B cell (primary cell): ENCODE results near the gene AOC3. TPM values are rescaled to one million over a fixed set of nuclear protein-coding genes. Genes with fewer than 3 reads are reported as not detected.

Source experiments
- ATAC-seq: fragments of 200-7000 bp; cut with Tn5 transposase; one replicate; pipeline ENCODE4 v1.10.0; 2021; ENCODE audit warnings: low read depth, mild to moderate bottlenecking, moderate number of reproducible peaks, moderate library complexity
- CTCF ChIA-PET: fragments of 350-600 bp; sonication (Branson Sonifier 250); formaldehyde crosslinking; loops from one replicate; lab custom pipeline; 2021; ENCODE audit warnings: antibody characterized with exemption, inconsistent platforms; lab: Charles Lee
- POLR2A ChIA-PET: fragments of 350-600 bp; sonication (Branson Sonifier 250); formaldehyde crosslinking; loops from one replicate; lab custom pipeline; 2021; ENCODE audit warnings: antibody characterized with exemption; lab: Charles Lee
- DNase-seq: peaks from one replicate; pipeline ENCODE4 v3.0.0; 2013
- H2AFZ ChIP-seq: 2 replicates; pipeline ENCODE4 v1.6.1; 2012; ENCODE audit warnings: mild to moderate bottlenecking, low read depth, low read length; ENCODE audit not compliant: insufficient read depth, poor library complexity, severe bottlenecking
- H3K27ac ChIP-seq, 2 donors: 1 replicate in 1 of 2; 2 replicates in 1 of 2; pipeline ENCODE4 v1.5.1; 2012 to 2013; ENCODE audit warnings: low read length in 2 of 2, mild to moderate bottlenecking in 2 of 2, moderate library complexity in 1 of 2
- H3K27me3 ChIP-seq, 4 experiments: fragments of 200-600 bp in 1 of 4; sonication (generic) in 1 of 4; replicated peaks in 1 of 4; 1 replicate in 2 of 4; 2 replicates in 2 of 4; pipeline versions ENCODE4 v1.6.1 to v1.7.0; 2013 to 2016; ENCODE audit warnings: low read length in 3 of 4, mild to moderate bottlenecking in 2 of 4, mixed read lengths in 1 of 4, moderate library complexity in 1 of 4; ENCODE audit not compliant: insufficient read depth in 4 of 4, control insufficient read depth in 3 of 4; ENCODE audit errors: control extremely low read depth in 1 of 4
- H3K36me3 ChIP-seq, 2 experiments: replicated peaks in 1 of 2; 1 replicate in 1 of 2; 2 replicates in 1 of 2; pipeline versions ENCODE4 v1.6.1 to v1.7.1; 2013; ENCODE audit warnings: low read length in 1 of 2; ENCODE audit not compliant: insufficient read depth in 2 of 2, control insufficient read depth in 1 of 2; ENCODE audit errors: control extremely low read depth in 1 of 2, extremely low read depth in 1 of 2
- H3K4me1 ChIP-seq, 2 donors: fragments of 200-600 bp in 1 of 2; sonication (generic) in 1 of 2; 1 replicate in 1 of 2; 2 replicates in 1 of 2; pipeline versions ENCODE4 v1.5.1 to v1.6.1; 2013 to 2017; ENCODE audit warnings: low read length in 2 of 2; ENCODE audit not compliant: control insufficient read depth in 2 of 2, insufficient read depth in 2 of 2
- H3K4me2 ChIP-seq: replicated peaks from 2 replicates; pipeline ENCODE3; 2012; ENCODE audit warnings: mild to moderate bottlenecking, low read depth, low read length; ENCODE audit not compliant: poor library complexity, severe bottlenecking
- H3K4me3 ChIP-seq, 5 experiments: fragments of 200-600 bp in 1 of 5; sonication (generic) in 1 of 5; 1 replicate in 3 of 5; 2 replicates in 2 of 5; pipeline versions ENCODE4 v1.5.1 to v1.7.0; 2011 to 2016; ENCODE audit warnings: low read length in 4 of 5, mild to moderate bottlenecking in 4 of 5, low read depth in 2 of 5, control low read depth in 1 of 5, moderate library complexity in 1 of 5; ENCODE audit not compliant: insufficient read depth in 1 of 5; ENCODE audit errors: control extremely low read depth in 1 of 5, extremely low read depth in 1 of 5
- H3K79me2 ChIP-seq: fragments of 200-600 bp; sonication (generic); one replicate; pipeline ENCODE4 v1.6.0; 2016; ENCODE audit warnings: low read length; ENCODE audit not compliant: control insufficient read depth, insufficient read depth
- H3K9ac ChIP-seq: fragments of 200-600 bp; sonication (generic); 2 replicates; pipeline ENCODE4 v1.6.1; 2017; ENCODE audit warnings: mild to moderate bottlenecking, low read length, moderate library complexity
- H3K9me3 ChIP-seq, 3 donors: one replicate each; pipeline versions ENCODE4 v1.6.1 to v1.7.1; 2013; ENCODE audit warnings: low read length in 2 of 3; ENCODE audit not compliant: control insufficient read depth in 2 of 3, insufficient read depth in 1 of 3; ENCODE audit errors: control extremely low read depth in 1 of 3
- H4K20me1 ChIP-seq: 2 replicates; pipeline ENCODE4 v1.6.0; 2012; ENCODE audit warnings: mild to moderate bottlenecking, low read length; ENCODE audit not compliant: insufficient read depth, control insufficient read depth, poor library complexity, severe bottlenecking
- H3K27ac Mint-ChIP-seq: one replicate; pipeline ENCODE4 v1.8.0; 2021; ENCODE audit warnings: mixed read lengths
- H3K27me3 Mint-ChIP-seq: one replicate; pipeline ENCODE4 v1.8.0; 2021; ENCODE audit warnings: mixed read lengths
- H3K4me1 Mint-ChIP-seq: one replicate; pipeline ENCODE4 v1.8.0; 2021; ENCODE audit warnings: mixed read lengths
- H3K4me3 Mint-ChIP-seq: one replicate; pipeline ENCODE4 v1.8.0; 2021; ENCODE audit warnings: mixed read lengths
- H3K9me3 Mint-ChIP-seq: one replicate; pipeline ENCODE4 v1.8.0; 2022; ENCODE audit warnings: mixed read lengths; ENCODE audit not compliant: insufficient read depth
- EZH2 ChIP-seq: IDR thresholded peaks from 2 replicates; pipeline ENCODE4 v1.6.1; 2012; ENCODE audit warnings: borderline replicate concordance, low read depth, mild to moderate bottlenecking, moderate library complexity, low read length; ENCODE audit not compliant: insufficient read depth, poor library complexity, severe bottlenecking
- WGBS: methylation state at CpG from one replicate; pipeline ENCODE4 v1.1.5; 2013; ENCODE audit warnings: missing lambda C conversion rate; ENCODE audit not compliant: insufficient coverage; 5-methylcytosine and 5-hydroxymethylcytosine counted together
- intact Hi-C: fragments of 100-400 bp; cut with micrococcal nuclease; formaldehyde crosslinking; loops from one replicate; pipeline ENCODE4 v1.10.0; 2022
- polyA plus RNA-seq: library from polyadenylated mRNA; depleted of rRNA; stranded (reverse); fragments of >200 nt; gene quantifications from 2 replicates; pipeline ENCODE4 v1.2.3, GENCODE V29; 2012
- total RNA-seq, 2 donors: library from RNA; stranded (reverse); fragments of 120-200 nt in 1 of 2; gene quantifications; 1 replicate in 1 of 2; 2 replicates in 1 of 2; pipeline versions ENCODE4 v1.2.3 to v1.2.4, GENCODE V29; 2013 to 2022
- TF ChIP-seq, protein P1 (sequence below): fragments of 200-600 bp; IDR thresholded peaks from one replicate; pipeline ENCODE4 v1.8.0; 2022; ENCODE audit warnings: antibody characterized with exemption, mild to moderate bottlenecking

AOC3 gene
- total and polyA plus RNA-seq, 2 donors (not counting 1 experiment from before 2014, with no cell fraction given): 1.2 to 1.5 TPM

DNA sequence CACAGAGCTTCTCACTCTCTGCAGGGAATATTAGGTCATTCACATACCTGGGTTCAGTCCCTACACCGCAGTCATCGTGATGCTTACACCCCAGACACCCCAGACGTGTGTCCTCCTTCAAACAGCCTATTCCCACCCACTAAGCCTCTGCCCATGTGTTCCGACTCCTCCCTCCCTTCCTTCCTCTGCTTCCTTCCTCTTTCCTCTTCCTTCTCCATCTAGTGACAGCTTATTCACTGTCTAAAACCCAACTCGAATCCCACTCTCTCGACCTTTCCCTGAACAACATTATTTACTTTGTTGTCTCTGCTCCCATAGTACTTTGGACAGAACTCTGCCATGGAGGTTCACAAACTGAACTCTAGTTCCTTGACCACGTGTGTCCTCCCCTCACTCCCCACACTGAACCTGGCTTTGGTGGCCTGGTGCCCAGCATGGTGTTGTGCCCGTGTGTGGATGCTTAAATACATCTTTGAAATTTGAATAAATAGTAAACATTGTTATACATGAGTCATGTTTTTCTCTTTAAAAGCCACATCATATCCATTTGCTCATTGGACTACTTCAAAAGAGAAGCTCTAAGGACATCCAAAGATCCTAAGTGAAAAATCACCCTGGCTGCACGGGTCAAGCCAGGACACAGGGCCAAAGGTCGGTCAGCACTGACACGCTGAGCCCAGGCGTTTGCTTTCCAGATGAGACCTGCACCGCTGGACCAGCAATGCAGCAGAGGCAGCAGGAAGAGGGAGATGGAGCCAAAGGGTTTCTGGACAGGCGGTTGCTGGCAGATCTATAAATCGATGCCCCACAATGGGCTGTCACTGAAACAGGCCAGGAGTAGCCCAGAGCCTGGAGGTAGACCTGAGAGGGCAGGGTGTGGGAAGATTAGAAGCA lies 35.5 kb downstream of the AOC3 start:
- no peaks in the 10 kb centered on the region for H4K20me1 ChIP-seq
- no peak overlapping the region for H3K27ac ChIP-seq
- Mint-ChIP-seq H3K9me3 (no peaks in the 10 kb centered on the region), H3K4me3 (no peak overlapping the region), H3K27ac (no peak overlapping the region), H3K4me1 (peaks cover 3% of the 10 kb centered on the region), H3K27me3 (peaks cover 10% of the 10 kb centered on the region)
- TF ChIP-seq, protein P1, sequence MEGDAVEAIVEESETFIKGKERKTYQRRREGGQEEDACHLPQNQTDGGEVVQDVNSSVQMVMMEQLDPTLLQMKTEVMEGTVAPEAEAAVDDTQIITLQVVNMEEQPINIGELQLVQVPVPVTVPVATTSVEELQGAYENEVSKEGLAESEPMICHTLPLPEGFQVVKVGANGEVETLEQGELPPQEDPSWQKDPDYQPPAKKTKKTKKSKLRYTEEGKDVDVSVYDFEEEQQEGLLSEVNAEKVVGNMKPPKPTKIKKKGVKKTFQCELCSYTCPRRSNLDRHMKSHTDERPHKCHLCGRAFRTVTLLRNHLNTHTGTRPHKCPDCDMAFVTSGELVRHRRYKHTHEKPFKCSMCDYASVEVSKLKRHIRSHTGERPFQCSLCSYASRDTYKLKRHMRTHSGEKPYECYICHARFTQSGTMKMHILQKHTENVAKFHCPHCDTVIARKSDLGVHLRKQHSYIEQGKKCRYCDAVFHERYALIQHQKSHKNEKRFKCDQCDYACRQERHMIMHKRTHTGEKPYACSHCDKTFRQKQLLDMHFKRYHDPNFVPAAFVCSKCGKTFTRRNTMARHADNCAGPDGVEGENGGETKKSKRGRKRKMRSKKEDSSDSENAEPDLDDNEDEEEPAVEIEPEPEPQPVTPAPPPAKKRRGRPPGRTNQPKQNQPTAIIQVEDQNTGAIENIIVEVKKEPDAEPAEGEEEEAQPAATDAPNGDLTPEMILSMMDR: no peak
- TF ChIP-seq EZH2: no peak
- H3K4me2 ChIP-seq: peak overlapping the region; percentile 7
- no peak overlapping the region for H3K9ac ChIP-seq
- no peak for DNase-seq
- 60% methylated on average over 13 of the region's 15 CpGs for WGBS
- H3K9me3 ChIP-seq: no peaks in the 10 kb centered on the region
- no peaks in the 10 kb centered on the region for H3K27me3 ChIP-seq
- peak overlapping the region; percentile 34 for H2AFZ ChIP-seq
- no peak for ATAC-seq
- ChIA-PET POLR2A (no interaction called here), CTCF (no interaction called here)
- no peaks in the 10 kb centered on the region for H3K36me3 ChIP-seq
- no peaks in the 10 kb centered on the region for H3K79me2 ChIP-seq
- H3K4me1 ChIP-seq: peaks cover 0 to 6% of the 10 kb centered on the region in 2 donors
- intact Hi-C loops: no loop called here
- H3K4me3 ChIP-seq: no peak overlapping the region

GRCh38 chr17:42889809-42890208 lies 38.8 kb downstream of the AOC3 start:
- H3K79me2 ChIP-seq: no peaks in the 10 kb centered on the region
- no peaks in the 10 kb centered on the region for H3K27me3 ChIP-seq
- H3K4me3 ChIP-seq: no peak overlapping the region
- Mint-ChIP-seq H3K27me3 (peaks cover 15% of the 10 kb centered on the region), H3K4me1 (peaks cover 3% of the 10 kb centered on the region), H3K9me3 (no peaks in the 10 kb centered on the region), H3K4me3 (no peak overlapping the region), H3K27ac (no peak overlapping the region)
- no peak overlapping the region for H3K9ac ChIP-seq
- intact Hi-C loops: no loop called here
- no peak overlapping the region for H3K4me2 ChIP-seq
- no peak overlapping the region for H2AFZ ChIP-seq
- 99% methylated on average over 7 of the region's 7 CpGs for WGBS
- peaks cover 0 to 6% of the 10 kb centered on the region in 2 donors for H3K4me1 ChIP-seq
- H3K27ac ChIP-seq: no peak overlapping the region
- H4K20me1 ChIP-seq: no peaks in the 10 kb centered on the region
- ChIA-PET POLR2A (no interaction called here), CTCF (no interaction called here)
- H3K36me3 ChIP-seq: no peaks in the 10 kb centered on the region
- TF ChIP-seq, protein P1: no peak
- TF ChIP-seq EZH2: no peak
- DNase-seq (no peak), ATAC-seq (no peak)
- no peaks in the 10 kb centered on the region for H3K9me3 ChIP-seq
